Left ventricle myocardium inferior (tissue), 1 donor: Measurements from ENCODE around the gene NXNL2. TPM values are rescaled to one million over a fixed set of nuclear protein-coding genes. Genes with fewer than 3 reads are reported as not detected.
A peak's percentile ranks its signal among the peaks of the same experiment; 100 is the strongest.

Source experiments
- DNase-seq: peaks from one replicate; pipeline ENCODE4 v3.0.0-alpha.2; 2020
- H3K27ac ChIP-seq: fragments of 200-600 bp; replicated peaks from 2 replicates; pipeline ENCODE4 v1.8.0; 2021
- H3K27me3 ChIP-seq: fragments of 200-600 bp; 2 replicates; pipeline ENCODE4 v1.8.0; 2021; ENCODE audit warnings: low read depth
- H3K36me3 ChIP-seq: fragments of 200-600 bp; 2 replicates; pipeline ENCODE4 v1.8.0; 2021
- H3K4me1 ChIP-seq: fragments of 200-600 bp; 2 replicates; pipeline ENCODE4 v1.8.0; 2021
- H3K4me3 ChIP-seq: fragments of 200-600 bp; 2 replicates; pipeline ENCODE4 v1.8.0; 2021; ENCODE audit warnings: mild to moderate bottlenecking, moderate library complexity
- H3K9me3 ChIP-seq: fragments of 200-600 bp; replicated peaks from 2 replicates; pipeline ENCODE4 v1.8.0; 2021
- intact Hi-C: fragments of 100-400 bp; cut with micrococcal nuclease; formaldehyde crosslinking; loops from one replicate; pipeline ENCODE4 v1.11.0; 2022
- long read RNA-seq: library from polyadenylated mRNA; unstranded; transcript quantifications from one replicate; pipeline ENCODE4 v2.0.0, GENCODE V29; 2021
- total RNA-seq: library from RNA; stranded (reverse); fragmentation: NEBNext Ultra II Directional; extraction: Animal tissue kit (Norgen Biotek cat#: 25700); gene quantifications from one replicate; pipeline ENCODE4 v1.2.1, GENCODE V29; 2021
- TF ChIP-seq, protein P1 (sequence below): fragments of 200-600 bp; IDR thresholded peaks from 2 replicates; pipeline ENCODE4 v1.8.0; 2021; ENCODE audit warnings: antibody characterized with exemption, mild to moderate bottlenecking, borderline replicate concordance
- donor health status: DM: no; HTN: yes; CAD: no; lungs with severe emphysema.

Gene NXNL2
- total RNA-seq, result 0.30 TPM
- long read RNA-seq, result 0 reads

DNA sequence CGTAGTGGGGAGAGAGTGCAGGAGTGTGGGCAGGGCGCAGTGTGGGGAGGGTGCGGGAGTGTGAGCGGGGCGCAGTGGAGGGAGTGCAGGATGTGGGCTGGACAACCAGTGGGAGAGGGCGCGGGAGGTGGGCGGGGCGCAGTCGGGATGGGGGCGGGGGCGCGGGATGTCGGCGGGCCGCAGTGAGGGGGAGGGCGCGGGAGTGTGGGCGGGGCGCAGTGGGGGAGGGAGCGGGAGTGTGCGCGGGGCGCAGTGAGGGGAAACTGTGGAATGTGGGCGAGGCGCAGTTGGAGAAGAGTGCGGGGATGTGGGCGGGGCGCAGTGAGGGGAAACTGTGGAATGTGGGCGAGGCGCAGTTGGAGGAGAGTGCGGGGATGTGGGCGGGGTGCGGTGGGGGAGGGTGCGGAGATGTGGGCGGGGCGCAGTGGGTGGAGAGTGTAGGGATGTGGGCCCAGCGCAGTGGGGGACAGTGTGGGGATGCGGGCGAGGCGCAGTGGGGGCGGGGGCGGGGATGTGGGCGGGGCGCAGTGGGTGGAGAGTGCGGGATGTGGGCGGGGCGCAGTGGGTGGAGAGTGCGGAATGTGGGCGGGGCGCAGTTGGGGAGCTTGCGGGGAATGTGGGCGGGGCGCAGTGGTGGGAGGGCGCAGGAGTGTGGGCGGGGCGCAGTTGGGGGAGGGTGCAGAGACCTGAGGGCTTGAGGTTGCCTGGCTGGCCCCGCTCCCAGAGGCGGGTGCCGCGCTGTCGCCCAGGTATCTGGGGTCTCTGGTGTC, at the start of gene NXNL2:
TSS of gene NXNL2 (plus strand) at position 723 of the 770 bp plus-strand sequence. CDS start 257 bp downstream, outside the sequence.
- peak within 1 kb of the TSS; percentile 58 for H3K27ac ChIP-seq
- H3K4me1 ChIP-seq, result peaks cover 19% of the 10 kb centered on the region
- peak within 1 kb of the TSS; percentile 60 for H3K4me3 ChIP-seq
- TF ChIP-seq, protein P1, sequence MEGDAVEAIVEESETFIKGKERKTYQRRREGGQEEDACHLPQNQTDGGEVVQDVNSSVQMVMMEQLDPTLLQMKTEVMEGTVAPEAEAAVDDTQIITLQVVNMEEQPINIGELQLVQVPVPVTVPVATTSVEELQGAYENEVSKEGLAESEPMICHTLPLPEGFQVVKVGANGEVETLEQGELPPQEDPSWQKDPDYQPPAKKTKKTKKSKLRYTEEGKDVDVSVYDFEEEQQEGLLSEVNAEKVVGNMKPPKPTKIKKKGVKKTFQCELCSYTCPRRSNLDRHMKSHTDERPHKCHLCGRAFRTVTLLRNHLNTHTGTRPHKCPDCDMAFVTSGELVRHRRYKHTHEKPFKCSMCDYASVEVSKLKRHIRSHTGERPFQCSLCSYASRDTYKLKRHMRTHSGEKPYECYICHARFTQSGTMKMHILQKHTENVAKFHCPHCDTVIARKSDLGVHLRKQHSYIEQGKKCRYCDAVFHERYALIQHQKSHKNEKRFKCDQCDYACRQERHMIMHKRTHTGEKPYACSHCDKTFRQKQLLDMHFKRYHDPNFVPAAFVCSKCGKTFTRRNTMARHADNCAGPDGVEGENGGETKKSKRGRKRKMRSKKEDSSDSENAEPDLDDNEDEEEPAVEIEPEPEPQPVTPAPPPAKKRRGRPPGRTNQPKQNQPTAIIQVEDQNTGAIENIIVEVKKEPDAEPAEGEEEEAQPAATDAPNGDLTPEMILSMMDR, result no peak
- DNase-seq, result peak; percentile 69
- intact Hi-C loops, result no loop called here
- no peaks in the 10 kb centered on the region for H3K36me3 ChIP-seq
- no peaks in the 10 kb centered on the region for H3K9me3 ChIP-seq
- peaks cover 79% of the 10 kb centered on the region for H3K27me3 ChIP-seq

DNA sequence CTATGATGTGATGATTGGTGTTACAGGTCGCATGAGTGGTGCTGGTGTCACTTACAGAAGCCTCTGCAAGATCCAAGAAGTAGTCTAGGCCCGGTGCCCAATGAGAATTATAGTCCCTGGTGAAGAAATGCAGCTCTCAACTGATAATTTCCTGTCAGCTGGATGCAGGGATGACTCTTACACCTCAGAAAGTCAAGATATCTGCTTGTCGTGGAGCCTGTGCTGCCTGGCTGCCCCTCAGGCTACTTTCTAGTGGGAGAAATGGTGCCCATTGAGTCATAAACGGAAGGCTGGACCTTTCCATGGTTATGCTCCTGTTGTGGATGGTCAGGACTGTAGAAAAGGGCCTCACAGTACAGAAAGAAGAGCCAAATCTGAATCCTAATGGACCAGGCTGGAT, 46.8 kb upstream of the NXNL2 start:
- Histone ChIP-seq H3K9me3 (no peaks in the 10 kb centered on the region), H3K36me3 (peaks cover 9% of the 10 kb centered on the region), H3K4me1 (no peaks in the 10 kb centered on the region), H3K27ac (no peak overlapping the region), H3K27me3 (no peaks in the 10 kb centered on the region), H3K4me3 (no peak overlapping the region)
- no peak for DNase-seq
- intact Hi-C loops, result no loop called here
- TF ChIP-seq, protein P1, result no peak

DNA sequence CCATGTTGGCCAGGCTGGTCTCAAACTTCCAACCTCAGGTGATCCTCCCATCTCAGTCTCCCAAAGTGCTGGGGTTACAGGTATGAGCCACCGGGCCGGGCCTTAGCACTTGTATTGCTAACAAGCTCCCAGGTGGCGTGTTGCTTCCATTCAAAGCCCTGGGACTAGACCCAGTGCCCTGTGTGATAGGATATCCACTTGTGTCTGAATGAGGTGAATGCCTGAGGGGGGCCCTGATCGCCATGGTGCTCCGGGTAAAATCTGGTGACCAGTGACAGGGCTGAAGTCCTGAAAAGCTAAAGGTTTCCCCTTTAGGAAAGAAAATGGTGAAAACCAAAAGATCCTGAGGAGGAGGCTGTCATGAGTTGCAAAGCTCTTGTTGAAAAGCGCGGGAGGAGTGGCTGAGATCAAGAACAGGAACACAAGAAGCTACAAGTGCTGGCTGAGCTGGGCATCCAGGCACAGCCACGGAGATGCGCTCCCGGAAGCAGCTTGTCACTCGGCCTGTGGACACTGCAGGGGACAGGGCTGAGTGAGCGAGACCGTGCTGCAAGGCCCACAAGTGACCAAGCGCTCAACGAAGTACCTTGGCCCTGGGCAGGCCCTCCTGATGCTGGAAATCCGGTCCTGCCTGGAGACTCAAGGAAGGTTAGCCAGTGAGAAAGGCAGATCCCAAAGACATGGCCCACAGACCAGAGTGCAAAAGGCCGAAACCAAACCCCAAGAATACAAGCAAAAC, 39.8 kb upstream of the NXNL2 start:
- intact Hi-C loops, result no loop called here
- no peaks in the 10 kb centered on the region for H3K9me3 ChIP-seq
- no peak for DNase-seq

DNA sequence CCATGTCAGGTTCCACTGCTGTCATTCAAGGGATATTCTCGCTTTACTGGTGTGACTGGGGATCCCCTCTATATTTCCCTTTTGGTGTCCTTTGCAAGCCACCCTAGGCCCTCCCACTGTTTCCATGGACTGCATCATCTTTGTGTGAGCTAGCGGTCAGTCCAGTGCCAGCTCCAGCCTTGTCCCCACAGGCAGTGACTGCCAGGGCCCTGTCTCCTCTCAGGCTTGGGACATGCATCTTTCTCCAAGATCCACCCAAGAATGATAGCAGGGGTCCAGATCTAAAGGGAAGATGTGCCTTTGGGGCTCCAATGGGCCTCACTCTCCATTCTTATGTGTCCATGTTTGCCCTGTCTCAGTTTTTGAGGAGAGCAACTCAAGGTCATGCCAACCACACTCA, 37.8 kb upstream of the NXNL2 start:
- no peak overlapping the region for H3K4me3 ChIP-seq
- H3K36me3 ChIP-seq, result no peaks in the 10 kb centered on the region
- H3K4me1 ChIP-seq, result peaks cover 16% of the 10 kb centered on the region
- TF ChIP-seq, protein P1, result no peak
- intact Hi-C loops, result no loop called here
- no peaks in the 10 kb centered on the region for H3K9me3 ChIP-seq
- DNase-seq, result no peak
- no peak overlapping the region for H3K27ac ChIP-seq
- no peaks in the 10 kb centered on the region for H3K27me3 ChIP-seq

More for the DNA sequence above, 39.8 kb upstream of the NXNL2 start:
- Histone ChIP-seq H3K4me3 (no peak overlapping the region), H3K36me3 (no peaks in the 10 kb centered on the region), H3K27ac (no peak overlapping the region), H3K27me3 (no peaks in the 10 kb centered on the region), H3K4me1 (peaks cover 16% of the 10 kb centered on the region)
- TF ChIP-seq, protein P1, result no peak

DNA sequence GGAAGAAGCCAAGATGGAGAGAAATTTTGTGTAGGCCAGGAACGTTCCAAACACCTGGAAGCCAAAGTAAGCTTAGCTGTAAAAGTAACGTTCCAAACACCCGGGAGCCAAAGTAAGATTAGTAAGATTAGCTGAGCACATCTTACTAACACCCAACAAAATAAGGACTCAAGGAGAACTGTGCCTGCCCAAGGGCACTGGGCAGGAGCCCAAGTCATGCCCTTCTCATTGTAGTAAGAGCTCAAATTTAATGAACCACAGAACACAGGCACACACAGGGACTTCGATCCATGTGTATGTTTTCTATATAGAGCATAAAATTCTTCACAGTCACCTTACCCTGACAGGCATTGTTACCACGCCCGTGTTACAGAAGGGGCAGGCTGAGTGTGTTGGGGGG, 36.1 kb upstream of the NXNL2 start:
- intact Hi-C loops, result no loop called here
- TF ChIP-seq, protein P1, result no peak
- Histone ChIP-seq H3K27me3 (no peaks in the 10 kb centered on the region), H3K27ac (no peak overlapping the region), H3K4me1 (peaks cover 16% of the 10 kb centered on the region), H3K9me3 (no peaks in the 10 kb centered on the region), H3K4me3 (no peak overlapping the region), H3K36me3 (no peaks in the 10 kb centered on the region)
- DNase-seq, result peak; percentile 33
